Ectodermal cell (in vitro differentiated cells): ENCODE data around the gene CDH13.

ENCODE experiments used
- H3K27ac ChIP-seq: 2 replicates; pipeline ENCODE4 v1.7.0; 2013; ENCODE audit warnings: mild to moderate bottlenecking, low read depth, low read length; ENCODE audit not compliant: insufficient read depth, poor library complexity, severe bottlenecking
- H3K27me3 ChIP-seq: 2 replicates; pipeline ENCODE4 v1.7.0; 2013; ENCODE audit warnings: mild to moderate bottlenecking, low read length; ENCODE audit not compliant: insufficient read depth, control insufficient read depth, poor library complexity, severe bottlenecking
- H3K36me3 ChIP-seq: one replicate; pipeline ENCODE4 v1.7.0; 2013; ENCODE audit warnings: low read length; ENCODE audit not compliant: control insufficient read depth, insufficient read depth
- H3K4me1 ChIP-seq: one replicate; pipeline ENCODE4 v1.7.0; 2013; ENCODE audit warnings: low read length; ENCODE audit not compliant: control insufficient read depth, insufficient read depth
- H3K4me3 ChIP-seq: 2 replicates; pipeline ENCODE4 v1.7.0; 2013; ENCODE audit warnings: low read depth, low read length, control low read depth; ENCODE audit not compliant: insufficient read depth
- H3K9me3 ChIP-seq: 2 replicates; pipeline ENCODE4 v1.7.0; 2013; ENCODE audit warnings: mild to moderate bottlenecking, low read length, moderate library complexity; ENCODE audit not compliant: control insufficient read depth
- WGBS, 2 experiments: methylation state at CpG; one replicate each; pipeline ENCODE4 v1.1.7; 2013; ENCODE audit warnings: missing lambda C conversion rate in 2 of 2; 5-methylcytosine and 5-hydroxymethylcytosine counted together

The CDH13 gene

GRCh38 chr16:83807710-83808572 lies 1181.2 kb downstream of the CDH13 start, which contains the start of gene HSBP1:
Gene HSBP1 (plus strand): TSS chr16:83807978. CDS start chr16:83808077, 99 bp downstream.
- Histone ChIP-seq H3K27ac (no peak within 1 kb of the TSS), H3K4me1 (peaks cover 8% of the 10 kb centered on the region), H3K36me3 (peaks cover 4% of the 10 kb centered on the region), H3K9me3 (no peaks in the 10 kb centered on the region), H3K27me3 (no peaks in the 10 kb centered on the region), H3K4me3 (peak within 1 kb of the TSS; percentile 66)
- WGBS, 2 experiments, result 3% methylated on average over 73 to 76 of the region's 76 CpGs

GRCh38 chr16:83808573-83809014 lies 1181.8 kb downstream of the CDH13 start:
- Histone ChIP-seq H3K4me3 (peak overlapping the region; percentile 66), H3K27me3 (no peaks in the 10 kb centered on the region), H3K9me3 (no peaks in the 10 kb centered on the region), H3K27ac (no peak overlapping the region), H3K36me3 (peaks cover 4% of the 10 kb centered on the region), H3K4me1 (peaks cover 8% of the 10 kb centered on the region)
- WGBS, 2 experiments, result 37 to 39% methylated on average over 11 of the region's 11 CpGs

- Histone ChIP-seq H3K36me3 (peaks cover 4% of the 10 kb centered on the region), H3K27ac (no peak overlapping the region), H3K4me3 (peak overlapping the region; percentile 66), H3K9me3 (no peaks in the 10 kb centered on the region), H3K27me3 (no peaks in the 10 kb centered on the region), H3K4me1 (peaks cover 8% of the 10 kb centered on the region)
- 84 to 86% methylated on average over 13 of the region's 13 CpGs for WGBS, 2 experiments
Measured at GRCh38 chr16:83809092-83809491, 1182.3 kb downstream of the CDH13 start.

- H3K4me3 ChIP-seq, result no peak overlapping the region
- peaks cover 8% of the 10 kb centered on the region for H3K4me1 ChIP-seq
- peaks cover 4% of the 10 kb centered on the region for H3K36me3 ChIP-seq
- H3K27me3 ChIP-seq, result no peaks in the 10 kb centered on the region
- no peak overlapping the region for H3K27ac ChIP-seq
- H3K9me3 ChIP-seq, result no peaks in the 10 kb centered on the region
- 100% methylated on average over 1 of the region's 1 CpG for WGBS, 2 experiments
Measured at GRCh38 chr16:83810901-83811300, 1184.1 kb downstream of the CDH13 start.

- no peaks in the 10 kb centered on the region for H3K27me3 ChIP-seq
- peak overlapping the region; percentile 82 for H3K27ac ChIP-seq
- no peaks in the 10 kb centered on the region for H3K9me3 ChIP-seq
- WGBS, 2 experiments, result 71 to 74% methylated on average over 13 of the region's 13 CpGs
- peaks cover 2% of the 10 kb centered on the region for H3K4me1 ChIP-seq
- H3K36me3 ChIP-seq, result peaks cover 4% of the 10 kb centered on the region
- H3K4me3 ChIP-seq, result no peak overlapping the region
Measured at GRCh38 chr16:83813823-83814658, 1187.3 kb downstream of the CDH13 start.

- Histone ChIP-seq H3K27ac (peak overlapping the region; percentile 82), H3K4me3 (no peak overlapping the region)
Measured at GRCh38 chr16:83814659-83814985, 1187.9 kb downstream of the CDH13 start.

GRCh38 chr16:83817022-83817421 lies 1190.3 kb downstream of the CDH13 start:
- 95 to 96% methylated on average over 12 of the region's 12 CpGs for WGBS, 2 experiments
- Histone ChIP-seq H3K27ac (no peak overlapping the region), H3K36me3 (no peaks in the 10 kb centered on the region), H3K4me1 (no peaks in the 10 kb centered on the region), H3K9me3 (no peaks in the 10 kb centered on the region), H3K27me3 (no peaks in the 10 kb centered on the region), H3K4me3 (no peak overlapping the region)

More at GRCh38 chr16:83814659-83814985, 1187.9 kb downstream of the CDH13 start:
- H3K4me1 ChIP-seq, result no peaks in the 10 kb centered on the region
- H3K36me3 ChIP-seq, result peaks cover 4% of the 10 kb centered on the region
- H3K9me3 ChIP-seq, result no peaks in the 10 kb centered on the region
- H3K27me3 ChIP-seq, result no peaks in the 10 kb centered on the region
- WGBS, 2 experiments, result 89 to 91% methylated on average over 4 of the region's 4 CpGs

GRCh38 chr16:83818276-83818675 lies 1191.5 kb downstream of the CDH13 start:
- no peak overlapping the region for H3K27ac ChIP-seq

GRCh38 chr16:83819361-83819760 lies 1192.6 kb downstream of the CDH13 start:
- H3K27me3 ChIP-seq, result no peaks in the 10 kb centered on the region
- WGBS, 2 experiments, result 60 to 61% methylated on average over 6 of the region's 8 CpGs

More at GRCh38 chr16:83818276-83818675, 1191.5 kb downstream of the CDH13 start:
- no peaks in the 10 kb centered on the region for H3K27me3 ChIP-seq
- WGBS, 2 experiments, result 94 to 98% methylated on average over 5 of the region's 5 CpGs
- no peaks in the 10 kb centered on the region for H3K4me1 ChIP-seq
- no peaks in the 10 kb centered on the region for H3K9me3 ChIP-seq
- H3K4me3 ChIP-seq, result no peak overlapping the region
- no peaks in the 10 kb centered on the region for H3K36me3 ChIP-seq

More at GRCh38 chr16:83819361-83819760, 1192.6 kb downstream of the CDH13 start:
- no peak overlapping the region for H3K4me3 ChIP-seq
- H3K36me3 ChIP-seq, result no peaks in the 10 kb centered on the region
- no peaks in the 10 kb centered on the region for H3K4me1 ChIP-seq
- no peak overlapping the region for H3K27ac ChIP-seq
- H3K9me3 ChIP-seq, result no peaks in the 10 kb centered on the region
